ENCODE measurements around the gene KXD1.

KXD1 gene

GRCh38 chr19:18603958-18604819, 46.5 kb downstream of the KXD1 start:
- DNase-seq: no peak

- DNase-seq: no peak
Measured at GRCh38 chr19:18604820-18605159, 47.1 kb downstream of the KXD1 start.

- DNase-seq: no peak
Measured at GRCh38 chr19:18605196-18605545, 47.5 kb downstream of the KXD1 start.

GRCh38 chr19:18605546-18606280, 48.0 kb downstream of the KXD1 start:
- DNase-seq: no peak

- DNase-seq: no peak
Measured at GRCh38 chr19:18606281-18607225, 48.9 kb downstream of the KXD1 start, which contains the start of gene CRLF1. Gene CRLF1, minus strand, starts transcription at chr19:18606799. Its CDS starts 143 bp downstream, at chr19:18606656.

GRCh38 chr19:18607226-18608101, 49.8 kb downstream of the KXD1 start:
- DNase-seq: no peak

GRCh38 chr19:18608102-18608804, 50.6 kb downstream of the KXD1 start:
- no peak for DNase-seq

GRCh38 chr19:18608805-18609716, 51.4 kb downstream of the KXD1 start:
- DNase-seq: no peak

GRCh38 chr19:18609717-18610051, 52.0 kb downstream of the KXD1 start:
- DNase-seq: no peak

GRCh38 chr19:18610245-18610555, 52.5 kb downstream of the KXD1 start:
- no peak for DNase-seq

GRCh38 chr19:18610556-18611326, 53.1 kb downstream of the KXD1 start:
- DNase-seq: no peak

- no peak for DNase-seq
Measured at GRCh38 chr19:18611327-18612050, 53.8 kb downstream of the KXD1 start.

- no peak for DNase-seq
Measured at GRCh38 chr19:18612051-18612771, 54.5 kb downstream of the KXD1 start.

GRCh38 chr19:18612772-18613588, 55.3 kb downstream of the KXD1 start, which contains the start of gene TMEM59L:
Gene TMEM59L, plus strand, starts transcription at chr19:18612870. Its CDS starts 89 bp downstream, at chr19:18612959.
- no peak for DNase-seq

GRCh38 chr19:18613589-18614234, 56.0 kb downstream of the KXD1 start:
- DNase-seq: no peak

GRCh38 chr19:18616023-18616422, 58.4 kb downstream of the KXD1 start:
- no peak for DNase-seq

GRCh38 chr19:18617562-18617961, 59.9 kb downstream of the KXD1 start:
- no peak for DNase-seq

Measured in NCI-H187 treated with DMSO at 0.1 percent for 48 hours (cell line).